MM.1S (cell line): ENCODE measurements around the gene ANK2.

ENCODE experiments used
- DNase-seq: peaks from one replicate; pipeline ENCODE4 v3.0.0-alpha.2; 2015
- H2AFZ ChIP-seq: fragments of 300-600 bp; sonication (generic); 2 replicates; pipeline ENCODE4 v1.6.0; 2016; ENCODE audit warnings: antibody characterized with exemption, low read length
- H3F3A ChIP-seq: fragments of 300-600 bp; sonication (generic); 2 replicates; pipeline ENCODE4 v1.6.1; 2016; ENCODE audit warnings: mild to moderate bottlenecking, antibody characterized with exemption, low read length, moderate library complexity, mixed read lengths; ENCODE audit not compliant: insufficient read depth
- H3K27ac ChIP-seq: fragments of 300-600 bp; sonication (generic); 2 replicates; pipeline ENCODE4 v1.5.1; 2016; ENCODE audit warnings: mild to moderate bottlenecking, low read length
- H3K27me3 ChIP-seq: fragments of 300-600 bp; sonication (generic); replicated peaks from 2 replicates; pipeline ENCODE4 v1.6.0; 2016; ENCODE audit warnings: low read length; ENCODE audit not compliant: insufficient read depth
- H3K36me3 ChIP-seq: fragments of 300-600 bp; sonication (generic); replicated peaks from 2 replicates; pipeline ENCODE4 v1.6.1; 2016; ENCODE audit warnings: mild to moderate bottlenecking, low read length, mixed read lengths; ENCODE audit not compliant: insufficient read depth
- H3K4me1 ChIP-seq: fragments of 300-600 bp; sonication (generic); 2 replicates; pipeline ENCODE4 v1.6.1; 2016; ENCODE audit warnings: low read length, mixed read lengths
- H3K4me2 ChIP-seq: fragments of 300-600 bp; sonication (generic); 2 replicates; pipeline ENCODE4 v1.6.0; 2016; ENCODE audit warnings: low read depth, low read length
- H3K4me3 ChIP-seq: fragments of 300-600 bp; sonication (generic); 2 replicates; pipeline ENCODE4 v1.5.1; 2016; ENCODE audit warnings: low read length, mixed read lengths
- H3K79me2 ChIP-seq: fragments of 300-600 bp; sonication (generic); 2 replicates; pipeline ENCODE4 v1.6.1; 2016; ENCODE audit warnings: mixed run types, low read length, mixed read lengths
- H3K9ac ChIP-seq: fragments of 300-600 bp; sonication (generic); 2 replicates; pipeline ENCODE4 v1.6.1; 2016; ENCODE audit warnings: low read length, mixed read lengths
- H3K9me2 ChIP-seq: fragments of 300-600 bp; sonication (generic); replicated peaks from 2 replicates; pipeline ENCODE4 v1.6.1; 2016; ENCODE audit warnings: mild to moderate bottlenecking, low read length, mixed read lengths; ENCODE audit not compliant: insufficient read depth
- H3K9me3 ChIP-seq: fragments of 300-600 bp; sonication (generic); replicated peaks from 2 replicates; pipeline ENCODE4 v1.6.1; 2016; ENCODE audit warnings: mild to moderate bottlenecking, low read length, mixed read lengths; ENCODE audit not compliant: insufficient read depth
- H4K20me1 ChIP-seq: fragments of 300-600 bp; sonication (generic); 2 replicates; pipeline ENCODE4 v1.6.1; 2016; ENCODE audit warnings: mild to moderate bottlenecking, low read length, moderate library complexity, mixed read lengths; ENCODE audit not compliant: insufficient read depth
- CTCF ChIP-seq: fragments of 300-600 bp; sonication (generic); IDR thresholded peaks from 2 replicates; pipeline ENCODE4 v1.5.1; 2016; ENCODE audit warnings: antibody characterized with exemption, low read length, mixed read lengths
- EZH2 ChIP-seq: fragments of 300-600 bp; sonication (generic); optimal IDR thresholded peaks from 2 replicates; pipeline ENCODE3; 2017; ENCODE audit warnings: low read depth, mild to moderate bottlenecking, antibody characterized with exemption, low read length, mixed read lengths
- EZH2phosphoT487 ChIP-seq: fragments of 300-600 bp; sonication (generic); IDR thresholded peaks from 2 replicates; pipeline ENCODE4 v1.6.1; 2018; ENCODE audit warnings: antibody characterized with exemption, low read length

The ANK2 gene

GRCh38 chr4:113285501-113285900 lies 236.0 kb downstream of the ANK2 start:
- no peaks in the 10 kb centered on the region for H4K20me1 ChIP-seq
- no peak overlapping the region for H3K4me2 ChIP-seq
- H3K27ac ChIP-seq, result no peak overlapping the region
- no peaks in the 10 kb centered on the region; the same call in 1 of the 2 replicates for H3K9me3 ChIP-seq
- DNase-seq, result no peak
- no peak overlapping the region for H3K4me3 ChIP-seq
- no peaks in the 10 kb centered on the region for H3F3A ChIP-seq
- H3K79me2 ChIP-seq, result no peaks in the 10 kb centered on the region
- TF ChIP-seq EZH2 (no peak), EZH2phosphoT487 (no peak), CTCF (no peak)
- H3K36me3 ChIP-seq, result no peaks in the 10 kb centered on the region
- H3K9me2 ChIP-seq, result no peaks in the 10 kb centered on the region
- no peak overlapping the region for H2AFZ ChIP-seq
- no peak overlapping the region for H3K9ac ChIP-seq
- no peaks in the 10 kb centered on the region for H3K27me3 ChIP-seq
- H3K4me1 ChIP-seq, result no peaks in the 10 kb centered on the region

- H3K4me1 ChIP-seq, result no peaks in the 10 kb centered on the region
- no peak for TF ChIP-seq EZH2
- no peak for TF ChIP-seq CTCF
- TF ChIP-seq EZH2phosphoT487, result no peak
Observed at GRCh38 chr4:113288257-113288656, 238.8 kb downstream of the ANK2 start.

GRCh38 chr4:113288696-113289095 lies 239.2 kb downstream of the ANK2 start:
- Histone ChIP-seq H3F3A (no peaks in the 10 kb centered on the region), H3K9me3 (no peaks in the 10 kb centered on the region; the same call in 1 of the 2 replicates), H4K20me1 (no peaks in the 10 kb centered on the region), H3K4me2 (no peak overlapping the region), H3K9ac (no peak overlapping the region), H3K4me1 (no peaks in the 10 kb centered on the region), H2AFZ (no peak overlapping the region), H3K9me2 (no peaks in the 10 kb centered on the region), H3K27me3 (no peaks in the 10 kb centered on the region), H3K79me2 (no peaks in the 10 kb centered on the region), H3K27ac (no peak overlapping the region), H3K4me3 (no peak overlapping the region), H3K36me3 (no peaks in the 10 kb centered on the region)
- TF ChIP-seq EZH2phosphoT487, result no peak
- TF ChIP-seq EZH2, result no peak
- no peak for TF ChIP-seq CTCF
- DNase-seq, result no peak

More at GRCh38 chr4:113288257-113288656, 238.8 kb downstream of the ANK2 start:
- H3K79me2 ChIP-seq, result no peaks in the 10 kb centered on the region
- H3K9me2 ChIP-seq, result no peaks in the 10 kb centered on the region
- H2AFZ ChIP-seq, result no peak overlapping the region
- no peaks in the 10 kb centered on the region for H4K20me1 ChIP-seq
- DNase-seq, result no peak
- H3K9ac ChIP-seq, result no peak overlapping the region
- no peaks in the 10 kb centered on the region; the same call in 1 of the 2 replicates for H3K9me3 ChIP-seq
- no peak overlapping the region for H3K4me3 ChIP-seq
- no peak overlapping the region for H3K27ac ChIP-seq
- H3K4me2 ChIP-seq, result no peak overlapping the region
- no peaks in the 10 kb centered on the region for H3F3A ChIP-seq
- no peaks in the 10 kb centered on the region for H3K27me3 ChIP-seq
- H3K36me3 ChIP-seq, result no peaks in the 10 kb centered on the region

- no peak overlapping the region for H3K9ac ChIP-seq
- H3K9me2 ChIP-seq, result no peaks in the 10 kb centered on the region
- no peaks in the 10 kb centered on the region for H3K36me3 ChIP-seq
- DNase-seq, result no peak
- TF ChIP-seq EZH2phosphoT487 (no peak), CTCF (no peak), EZH2 (no peak)
- H2AFZ ChIP-seq, result no peak overlapping the region
- H3K4me2 ChIP-seq, result no peak overlapping the region
- H3K27ac ChIP-seq, result no peak overlapping the region
- H3K79me2 ChIP-seq, result no peaks in the 10 kb centered on the region
- no peaks in the 10 kb centered on the region; the same call in 1 of the 2 replicates for H3K9me3 ChIP-seq
- no peaks in the 10 kb centered on the region for H3F3A ChIP-seq
- H3K27me3 ChIP-seq, result no peaks in the 10 kb centered on the region
- H3K4me1 ChIP-seq, result no peaks in the 10 kb centered on the region
- no peaks in the 10 kb centered on the region for H4K20me1 ChIP-seq
- no peak overlapping the region for H3K4me3 ChIP-seq
Observed at GRCh38 chr4:113289766-113290165, 240.3 kb downstream of the ANK2 start.
